ENCODE data around the gene SMCO1. TPM values are rescaled to one million over a fixed set of nuclear protein-coding genes. Genes with fewer than 3 reads are reported as not detected.

Gene SMCO1, protein sequence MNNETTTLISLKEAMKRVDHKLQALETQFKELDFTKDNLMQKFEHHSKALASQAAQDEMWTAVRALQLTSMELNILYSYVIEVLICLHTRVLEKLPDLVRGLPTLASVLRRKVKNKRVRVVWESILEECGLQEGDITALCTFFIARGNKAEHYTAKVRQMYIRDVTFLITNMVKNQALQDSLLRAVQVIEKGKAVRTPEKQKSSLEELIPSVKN
- total RNA-seq, result not detected in 2 replicates

DNA sequence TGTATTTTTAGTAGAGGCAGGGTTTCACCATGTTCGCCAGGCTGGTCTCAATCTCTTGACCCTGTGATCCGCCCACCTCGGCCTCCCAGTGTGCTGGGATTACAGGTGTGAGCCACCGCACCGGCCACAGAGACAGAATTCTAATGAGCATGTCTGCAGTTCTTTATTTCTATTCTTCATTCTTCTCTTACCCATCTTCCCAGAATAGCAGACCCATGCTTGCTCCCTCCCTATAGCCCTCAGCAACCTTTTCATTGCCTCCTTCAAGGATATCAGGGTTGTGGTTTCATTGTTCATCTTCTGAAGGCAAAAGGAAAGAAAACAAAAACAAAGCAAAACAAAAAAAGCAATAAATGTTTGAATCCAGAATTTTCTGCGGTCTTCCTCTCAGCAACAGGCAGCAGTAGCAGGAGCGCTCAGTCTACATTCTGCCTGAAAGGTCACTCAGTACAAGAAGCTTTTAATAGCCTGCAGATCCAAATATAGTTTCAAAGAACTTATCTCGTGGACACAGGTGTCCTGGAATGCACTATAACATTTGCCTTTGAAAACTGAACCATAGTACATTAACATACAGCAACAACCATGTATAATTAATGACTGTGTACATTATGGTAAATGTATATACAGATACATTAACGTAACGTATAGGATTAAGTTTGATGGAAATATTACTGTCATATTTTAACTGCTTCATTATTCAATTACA lies at the start of gene SMCO1:
Gene SMCO1, minus strand, starts transcription at position 434 of the 709 bp plus-strand sequence. Its CDS starts 137 bp downstream, at position 297.

DNA sequence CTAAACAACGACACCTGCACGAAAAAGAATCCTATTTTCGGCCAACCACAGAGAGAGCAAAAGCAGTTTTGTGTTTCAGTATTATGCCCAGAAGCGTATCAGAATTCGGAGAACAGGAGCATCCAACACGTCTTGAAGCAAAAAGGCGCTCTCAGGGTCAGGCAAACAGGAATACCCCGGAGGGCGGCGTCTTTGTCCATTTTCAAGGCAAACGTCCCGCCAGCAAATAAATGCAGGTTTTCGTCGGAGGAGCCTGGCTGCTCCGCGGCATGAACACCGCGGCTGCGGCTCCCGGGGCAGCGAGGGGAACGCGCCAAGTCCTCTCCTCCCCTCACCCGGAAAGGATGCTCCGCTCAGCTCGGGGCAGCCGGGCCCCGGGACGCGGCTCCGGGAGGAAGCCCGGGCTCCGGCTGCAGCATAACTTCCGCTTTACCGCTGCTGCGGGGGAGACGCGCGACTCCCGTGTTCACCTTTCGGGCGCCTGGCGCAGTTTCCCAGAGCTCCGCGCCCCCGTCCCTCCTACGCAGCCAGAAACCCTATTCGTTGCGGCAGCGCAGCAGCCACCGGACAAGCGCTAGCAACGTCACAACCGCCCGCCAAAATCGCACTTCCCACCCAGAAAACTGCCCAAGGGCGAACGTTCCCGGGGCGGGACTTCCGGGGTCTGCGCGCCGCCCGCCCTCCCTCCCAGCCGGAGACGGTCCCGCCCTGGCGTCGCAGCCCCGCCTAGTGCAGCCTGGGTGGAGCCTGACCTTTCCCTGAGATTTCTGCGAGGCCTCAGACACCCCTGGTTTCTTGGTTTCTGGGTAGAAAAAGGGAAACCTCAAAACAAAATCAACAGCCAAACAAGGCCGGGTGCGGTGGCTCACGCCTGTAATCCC lies 11.7 kb downstream of the SMCO1 start, which contains the start of gene RNF168:
Gene RNF168, minus strand, starts transcription at position 573 of the 881 bp plus-strand sequence. CDS start 595 bp downstream, outside the sequence.

Other genes with a start within 250 kb of the SMCO1 start
- 68.9 and 78.6 TPM in 2 replicates for gene PCYT1A, start 227.6 kb downstream of the SMCO1 start, total RNA-seq
- gene DYNLT2B, start 197.1 kb downstream of the SMCO1 start, total RNA-seq, result 6.9 and 7.2 TPM in 2 replicates
- gene TM4SF19, start 177.0 kb downstream of the SMCO1 start, total RNA-seq, result not detected in 2 replicates
- 21.2 and 30.6 TPM in 2 replicates for gene UBXN7, start 82.9 kb downstream of the SMCO1 start, total RNA-seq
- gene RNF168, start 11.6 kb downstream of the SMCO1 start, total RNA-seq, result 12.0 and 13.2 TPM in 2 replicates
- 4.6 and 6.3 TPM in 2 replicates for gene WDR53, start 53.2 kb upstream of the SMCO1 start, total RNA-seq
- gene FBXO45, start 53.3 kb upstream of the SMCO1 start, total RNA-seq, result 8.9 and 9.3 TPM in 2 replicates
- gene NRROS, start 124.3 kb upstream of the SMCO1 start, total RNA-seq, result 1.0 and 5.0 TPM in 2 replicates
- 2.6 and 4.0 TPM in 2 replicates for gene CEP19, start 196.9 kb upstream of the SMCO1 start, total RNA-seq
- 21.7 and 23.5 TPM in 2 replicates for gene PIGX, start 197.0 kb upstream of the SMCO1 start, total RNA-seq
- 92.9 and 114 TPM in 2 replicates for gene PAK2, start 224.5 kb upstream of the SMCO1 start, total RNA-seq